ENCODE data around the gene SMARCC1. TPM values are rescaled to one million over a fixed set of nuclear protein-coding genes. Genes with fewer than 3 reads are reported as not detected.

The SMARCC1 gene
- total RNA-seq, 3 donors from 2014 or later = 27.4 to 63.2 (median 61.9) TPM

- DNase-seq (ENCODE audit: low spot score in 2 of 2) = no peak
- H3K27me3 ChIP-seq = no peaks in the 10 kb centered on the region
- no peaks in the 10 kb centered on the region for H3K4me1 ChIP-seq
- peaks cover 5% of the 10 kb centered on the region for H3K36me3 ChIP-seq
- H3K4me3 ChIP-seq = no peak overlapping the region
- H3K9me3 ChIP-seq = no peaks in the 10 kb centered on the region
- intact Hi-C loops (cut with DNase I; ENCODE audit: low total_unique reads) = no loop called here
- no peak for TF ChIP-seq POLR2A (IDR thresholded peaks at IDR 0.05)
- TF ChIP-seq CTCF (IDR thresholded peaks at IDR 0.05) = no peak
- TF ChIP-seq POLR2AphosphoS5 (IDR thresholded peaks at IDR 0.05) = no peak
- H3K27ac ChIP-seq = no peak overlapping the region
These were observed 176.0 kb downstream of the SMARCC1 start for GRCh38 chr3:47605652-47606051.

- Histone ChIP-seq H3K36me3 (no peaks in the 10 kb centered on the region), H3K4me1 (no peaks in the 10 kb centered on the region), H3K27me3 (no peaks in the 10 kb centered on the region), H3K27ac (no peak overlapping the region), H3K4me3 (no peak overlapping the region), H3K9me3 (no peaks in the 10 kb centered on the region)
- TF ChIP-seq CTCF (IDR thresholded peaks at IDR 0.05) (no peak), POLR2A (IDR thresholded peaks at IDR 0.05) (no peak), POLR2AphosphoS5 (IDR thresholded peaks at IDR 0.05) (no peak)
- intact Hi-C loops (cut with DNase I; ENCODE audit: low total_unique reads) = no loop called here
- no peak for DNase-seq (ENCODE audit: low spot score in 2 of 2)
These were observed 177.5 kb downstream of the SMARCC1 start for GRCh38 chr3:47604145-47604544.

DNA sequence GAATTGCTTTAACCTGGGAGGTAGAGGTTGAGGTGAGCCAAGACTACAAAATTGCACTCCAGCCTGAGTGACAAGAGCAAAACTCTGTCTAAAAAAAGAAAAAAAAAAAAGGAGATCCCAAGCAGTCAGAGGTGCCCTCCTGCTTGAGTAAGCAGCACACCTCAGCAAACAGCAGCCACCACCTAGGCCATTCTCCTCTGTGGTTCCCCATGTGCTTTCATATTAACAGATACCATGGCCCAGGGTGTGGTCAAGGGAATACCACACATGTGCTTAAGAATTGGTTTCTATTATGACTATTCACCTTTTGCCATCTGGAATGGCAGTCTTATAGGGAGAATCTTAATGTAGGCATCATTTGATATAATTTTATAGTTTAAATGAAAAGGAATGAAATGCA, 178.4 kb downstream of the SMARCC1 start:
- Histone ChIP-seq H3K4me1 (no peaks in the 10 kb centered on the region), H3K9me3 (no peaks in the 10 kb centered on the region), H3K27ac (no peak overlapping the region), H3K27me3 (no peaks in the 10 kb centered on the region), H3K4me3 (no peak overlapping the region), H3K36me3 (no peaks in the 10 kb centered on the region)
- TF ChIP-seq POLR2A (IDR thresholded peaks at IDR 0.05) = no peak
- TF ChIP-seq POLR2AphosphoS5 (IDR thresholded peaks at IDR 0.05) = no peak
- no peak for TF ChIP-seq CTCF (IDR thresholded peaks at IDR 0.05)
- intact Hi-C loops (cut with DNase I; ENCODE audit: low total_unique reads) = no loop called here
- DNase-seq (ENCODE audit: low spot score in 2 of 2) = no peak

GRCh38 chr3:47601281-47601680, 180.4 kb downstream of the SMARCC1 start:
- H3K36me3 ChIP-seq = no peaks in the 10 kb centered on the region
- intact Hi-C loops (cut with DNase I; ENCODE audit: low total_unique reads) = no loop called here
- no peaks in the 10 kb centered on the region for H3K4me1 ChIP-seq
- TF ChIP-seq CTCF (IDR thresholded peaks at IDR 0.05) (no peak), POLR2A (IDR thresholded peaks at IDR 0.05) (no peak), POLR2AphosphoS5 (IDR thresholded peaks at IDR 0.05) (no peak)
- no peak for DNase-seq (ENCODE audit: low spot score in 2 of 2)
- no peak overlapping the region for H3K4me3 ChIP-seq
- no peaks in the 10 kb centered on the region for H3K9me3 ChIP-seq
- H3K27ac ChIP-seq = no peak overlapping the region
- H3K27me3 ChIP-seq = no peaks in the 10 kb centered on the region

- Histone ChIP-seq H3K36me3 (no peaks in the 10 kb centered on the region), H3K4me1 (no peaks in the 10 kb centered on the region), H3K27me3 (no peaks in the 10 kb centered on the region), H3K27ac (no peak overlapping the region), H3K9me3 (no peaks in the 10 kb centered on the region), H3K4me3 (no peak overlapping the region)
- intact Hi-C loops (cut with DNase I; ENCODE audit: low total_unique reads) = no loop called here
- TF ChIP-seq POLR2AphosphoS5 (IDR thresholded peaks at IDR 0.05) (no peak), POLR2A (IDR thresholded peaks at IDR 0.05) (no peak), CTCF (IDR thresholded peaks at IDR 0.05) (no peak)
- DNase-seq (ENCODE audit: low spot score in 2 of 2) = no peak
These were observed 186.9 kb downstream of the SMARCC1 start for GRCh38 chr3:47594792-47595191.
